ENCODE data around the gene PCDHGA5.

DNA sequence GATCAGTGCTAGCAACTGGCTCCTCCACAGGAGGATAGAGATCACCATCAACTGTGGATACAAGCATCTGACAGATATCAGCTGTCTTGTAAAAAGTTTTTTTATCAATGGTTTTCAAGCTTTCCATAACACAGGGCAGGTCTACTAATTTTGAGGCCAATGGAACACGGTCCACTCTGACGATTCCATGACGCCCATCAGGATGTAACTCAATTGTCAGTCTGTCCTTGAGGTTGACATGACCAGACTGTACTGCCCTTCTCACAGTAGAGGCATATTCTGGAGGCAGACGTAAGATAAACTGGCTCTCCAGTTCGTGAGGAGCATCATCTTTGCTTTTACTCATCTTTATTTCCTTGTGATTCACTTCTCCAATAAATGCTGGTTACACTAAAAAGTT lies 44.3 kb upstream of the PCDHGA5 start:
- TF ChIP-seq, protein P1, sequence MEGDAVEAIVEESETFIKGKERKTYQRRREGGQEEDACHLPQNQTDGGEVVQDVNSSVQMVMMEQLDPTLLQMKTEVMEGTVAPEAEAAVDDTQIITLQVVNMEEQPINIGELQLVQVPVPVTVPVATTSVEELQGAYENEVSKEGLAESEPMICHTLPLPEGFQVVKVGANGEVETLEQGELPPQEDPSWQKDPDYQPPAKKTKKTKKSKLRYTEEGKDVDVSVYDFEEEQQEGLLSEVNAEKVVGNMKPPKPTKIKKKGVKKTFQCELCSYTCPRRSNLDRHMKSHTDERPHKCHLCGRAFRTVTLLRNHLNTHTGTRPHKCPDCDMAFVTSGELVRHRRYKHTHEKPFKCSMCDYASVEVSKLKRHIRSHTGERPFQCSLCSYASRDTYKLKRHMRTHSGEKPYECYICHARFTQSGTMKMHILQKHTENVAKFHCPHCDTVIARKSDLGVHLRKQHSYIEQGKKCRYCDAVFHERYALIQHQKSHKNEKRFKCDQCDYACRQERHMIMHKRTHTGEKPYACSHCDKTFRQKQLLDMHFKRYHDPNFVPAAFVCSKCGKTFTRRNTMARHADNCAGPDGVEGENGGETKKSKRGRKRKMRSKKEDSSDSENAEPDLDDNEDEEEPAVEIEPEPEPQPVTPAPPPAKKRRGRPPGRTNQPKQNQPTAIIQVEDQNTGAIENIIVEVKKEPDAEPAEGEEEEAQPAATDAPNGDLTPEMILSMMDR (IDR thresholded peaks at IDR 0.05) = no peak
- no peak for TF ChIP-seq POLR2A (IDR thresholded peaks at IDR 0.05)

Measured in testis (tissue), 2 donors.